ENCODE results near the gene AGPS. TPM values are rescaled to one million over a fixed set of nuclear protein-coding genes. Genes with fewer than 3 reads are reported as not detected.
"Not testable (repeated sequence)": the region's sequence is repeated elsewhere in the genome, so short reads cannot be mapped to it uniquely, and the experiment has no call there.

AGPS gene
- total and polyA plus RNA-seq, 10 of the 15 experiments (the other 5 are each of a cell fraction or from before 2014, with no cell fraction given), result 7.9 to 54.2 (median 38.7) TPM

DNA sequence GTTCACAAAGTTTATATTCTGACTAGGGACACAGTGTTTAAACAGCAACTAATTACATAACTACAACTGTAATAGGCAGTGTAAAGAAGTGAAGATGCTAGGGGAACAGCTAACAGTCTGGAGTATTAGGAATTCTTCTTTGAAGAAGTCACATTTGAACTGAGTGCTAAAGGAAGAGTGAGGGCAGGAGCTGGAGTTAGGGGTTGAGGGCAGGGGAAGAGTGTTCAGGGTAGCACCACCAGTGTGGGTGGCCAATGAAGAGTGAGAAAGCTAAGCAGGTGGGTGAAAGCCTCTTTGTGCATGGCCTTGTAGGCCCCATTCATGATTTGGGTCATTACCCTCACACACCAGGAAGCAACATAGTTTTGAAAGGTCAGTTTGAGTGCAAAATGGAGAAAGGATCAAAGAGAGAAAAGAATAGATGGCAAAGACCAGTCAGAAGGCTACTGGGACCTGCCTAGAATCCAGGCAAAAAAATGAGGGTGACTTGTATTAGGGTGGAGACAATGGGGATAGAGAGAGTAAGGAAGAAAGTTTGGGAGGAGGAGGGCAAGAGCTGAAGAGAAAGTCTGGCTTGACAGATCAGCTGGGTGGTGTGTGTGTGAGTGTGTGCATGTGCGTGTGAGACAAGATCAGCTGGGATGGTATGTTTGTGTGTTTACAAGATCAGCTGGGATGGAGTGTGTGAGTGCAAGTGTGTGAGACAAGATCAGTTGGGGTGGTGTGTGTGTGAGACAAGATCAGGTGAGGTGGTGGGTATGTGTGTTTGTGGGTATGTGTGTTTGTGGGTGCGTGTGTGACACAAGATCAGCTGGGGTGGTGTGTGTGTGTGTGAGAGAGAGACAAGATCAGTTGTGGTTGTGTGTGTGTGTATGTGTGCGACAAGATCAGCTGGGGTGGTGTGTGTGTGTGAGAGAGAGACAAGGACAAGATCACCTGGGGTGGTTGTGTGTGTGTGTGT is 43.6 kb upstream of the AGPS start:
- no peak overlapping the region for H3K27ac ChIP-seq (ENCODE audit: control insufficient read depth, insufficient read depth)
- intact Hi-C loops (cut with micrococcal nuclease; ENCODE audit: unreplicated experiment), result no loop called here
- in situ Hi-C loops (cut with MboI), result loop anchor here (25.0 kb wide), 1 partner anchor 1212 kb away; the partner anchor contains the start of gene HOXD8
- no peaks in the 10 kb centered on the region for H3K79me2 ChIP-seq (ENCODE audit: control insufficient read depth, insufficient read depth, low read length)
- ChIA-PET RAD21 (ENCODE audit: unreplicated experiment) (no interaction called here), CTCF (interaction anchor here (0.6 to 6.5 kb wide), 5 partner anchors 13 to 374 kb away, joined by 3 to 34 read pairs (median 4); no protein-coding TSS in a partner anchor), SMC1A (ENCODE audit: uncharacterized antibody, unreplicated experiment) (interaction anchor here (0.7 to 2.5 kb wide), 4 partner anchors 14 to 435 kb away, joined by 3 to 6 read pairs (median 4); no protein-coding TSS in a partner anchor), POLR2A (interaction anchor here (0.7 to 1.3 kb wide), 3 partner anchors 46 to 193 kb away, joined by 3 read pairs; no protein-coding TSS in a partner anchor)
- H3K36me3 ChIP-seq (ENCODE audit: control insufficient read depth in 2 of 2, insufficient read depth in 2 of 2, low read length in 1 of 2), result no peaks in the 10 kb centered on the region
- no peak for FAIRE-seq
- 98% methylated on average over 3 of the region's 3 CpGs for WGBS (ENCODE audit: insufficient coverage, insufficient replicate concordance, low lambda C conversion rate, missing lambda C conversion rate)
- H3K9ac ChIP-seq (ENCODE audit: control insufficient read depth, insufficient read depth, low read length), result no peak overlapping the region
- TF ChIP-seq, protein P1, sequence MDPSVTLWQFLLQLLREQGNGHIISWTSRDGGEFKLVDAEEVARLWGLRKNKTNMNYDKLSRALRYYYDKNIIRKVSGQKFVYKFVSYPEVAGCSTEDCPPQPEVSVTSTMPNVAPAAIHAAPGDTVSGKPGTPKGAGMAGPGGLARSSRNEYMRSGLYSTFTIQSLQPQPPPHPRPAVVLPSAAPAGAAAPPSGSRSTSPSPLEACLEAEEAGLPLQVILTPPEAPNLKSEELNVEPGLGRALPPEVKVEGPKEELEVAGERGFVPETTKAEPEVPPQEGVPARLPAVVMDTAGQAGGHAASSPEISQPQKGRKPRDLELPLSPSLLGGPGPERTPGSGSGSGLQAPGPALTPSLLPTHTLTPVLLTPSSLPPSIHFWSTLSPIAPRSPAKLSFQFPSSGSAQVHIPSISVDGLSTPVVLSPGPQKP (IDR thresholded peaks at IDR 0.05; ENCODE audit: low read depth, low read length), result no peak
- TF ChIP-seq FOXM1 (IDR thresholded peaks at IDR 0.05; ENCODE audit: low read depth, low read length) (no peak), PAX8 (IDR thresholded peaks at IDR 0.05) (no peak), POU2F2 (IDR thresholded peaks at IDR 0.05; ENCODE audit: borderline replicate concordance, low read depth, low read length) (no peak), HDGF (IDR thresholded peaks at IDR 0.05) (peak; percentile 80; the same call in 1 of the 2 replicates), NBN (IDR thresholded peaks at IDR 0.05) (peak; percentile 38; the same call in 1 of the 2 replicates), NFIC (IDR thresholded peaks at IDR 0.05; ENCODE audit: low read depth, low read length) (0 out of 2 replicates have a peak, but pooled peaks have one; percentile 35)
- H3K4me1 ChIP-seq (ENCODE audit: control insufficient read depth, insufficient read depth, low read length), result peaks cover 9% of the 10 kb centered on the region
- no peak overlapping the region for H3K4me2 ChIP-seq (ENCODE audit: control insufficient read depth, insufficient read depth)
- H2AFZ ChIP-seq (ENCODE audit: control insufficient read depth, low read depth, low read length), result no peak overlapping the region
- BruUV-seq (replicated peaks), result no TSS peak
- no peaks in the 10 kb centered on the region for H3K9me3 ChIP-seq (replicated peaks; ENCODE audit: control insufficient read depth, insufficient read depth, low read length)
- no peaks in the 10 kb centered on the region for H4K20me1 ChIP-seq (ENCODE audit: control insufficient read depth, insufficient read depth)
- no peak overlapping the region for H3K4me3 ChIP-seq
- peak; percentile 41 for ATAC-seq
- no peak for DNase-seq (ENCODE audit: low read depth, low spot score)
- no peaks in the 10 kb centered on the region for H3K27me3 ChIP-seq (replicated peaks in 1 of 2; ENCODE audit: control insufficient read depth in 2 of 2, insufficient read depth in 2 of 2, low read length in 1 of 2)

DNA sequence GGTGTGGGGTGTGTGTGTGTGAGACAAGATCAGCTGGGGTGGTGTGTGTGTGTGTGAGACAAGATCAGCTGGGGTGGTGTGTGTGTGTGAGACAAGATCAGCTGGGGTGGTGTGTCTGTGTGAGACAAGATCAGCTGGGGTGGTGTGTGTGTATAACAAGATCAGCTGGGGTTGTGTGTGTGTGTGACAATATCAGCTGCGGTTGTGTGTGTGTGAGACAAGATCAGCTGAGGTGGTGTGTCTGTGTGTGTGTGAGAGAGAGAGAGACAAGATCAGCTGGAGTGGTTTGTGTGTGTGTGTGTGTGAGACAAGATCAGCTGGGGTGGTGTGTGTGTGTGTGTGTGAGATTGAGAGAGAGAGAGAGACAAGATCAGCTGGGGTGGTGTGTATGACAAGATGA is 41.9 kb upstream of the AGPS start:
- BruUV-seq (replicated peaks); in situ Hi-C loops (cut with MboI); H4K20me1 ChIP-seq (ENCODE audit: control insufficient read depth, insufficient read depth); H3K27ac ChIP-seq (ENCODE audit: control insufficient read depth, insufficient read depth); POLR2A ChIA-PET; H2AFZ ChIP-seq (ENCODE audit: control insufficient read depth, low read depth, low read length); H3K4me3 ChIP-seq; H3K9me3 ChIP-seq (replicated peaks; ENCODE audit: control insufficient read depth, insufficient read depth, low read length); ATAC-seq; DNase-seq (ENCODE audit: low read depth, low spot score); H3K27me3 ChIP-seq (replicated peaks in 1 of 2; ENCODE audit: control insufficient read depth in 2 of 2, insufficient read depth in 2 of 2, low read length in 1 of 2); FAIRE-seq; H3K79me2 ChIP-seq (ENCODE audit: control insufficient read depth, insufficient read depth, low read length); H3K9ac ChIP-seq (ENCODE audit: control insufficient read depth, insufficient read depth, low read length); H3K4me1 ChIP-seq (ENCODE audit: control insufficient read depth, insufficient read depth, low read length); intact Hi-C loops (cut with micrococcal nuclease; ENCODE audit: unreplicated experiment); H3K4me2 ChIP-seq (ENCODE audit: control insufficient read depth, insufficient read depth); H3K36me3 ChIP-seq (ENCODE audit: control insufficient read depth in 2 of 2, insufficient read depth in 2 of 2, low read length in 1 of 2): not testable (repeated sequence)
- SMC1A ChIA-PET (ENCODE audit: uncharacterized antibody, unreplicated experiment), result interaction anchor here (0.9 to 2.5 kb wide), 2 partner anchors 9 to 65 kb away, joined by 3 to 6 read pairs; no protein-coding TSS in a partner anchor
- WGBS (ENCODE audit: insufficient coverage, insufficient replicate concordance, low lambda C conversion rate, missing lambda C conversion rate), result 100% methylated on average over 1 of the region's 1 CpG
- CTCF ChIA-PET, result interaction anchor here (0.8 to 1.5 kb wide), 4 partner anchors 10 to 15 kb away, joined by 3 read pairs; no protein-coding TSS in a partner anchor
- RAD21 ChIA-PET (ENCODE audit: unreplicated experiment), result interaction anchor here (1.0 to 2.5 kb wide), 2 partner anchors 14 to 65 kb away, joined by 3 to 6 read pairs; no protein-coding TSS in a partner anchor

DNA sequence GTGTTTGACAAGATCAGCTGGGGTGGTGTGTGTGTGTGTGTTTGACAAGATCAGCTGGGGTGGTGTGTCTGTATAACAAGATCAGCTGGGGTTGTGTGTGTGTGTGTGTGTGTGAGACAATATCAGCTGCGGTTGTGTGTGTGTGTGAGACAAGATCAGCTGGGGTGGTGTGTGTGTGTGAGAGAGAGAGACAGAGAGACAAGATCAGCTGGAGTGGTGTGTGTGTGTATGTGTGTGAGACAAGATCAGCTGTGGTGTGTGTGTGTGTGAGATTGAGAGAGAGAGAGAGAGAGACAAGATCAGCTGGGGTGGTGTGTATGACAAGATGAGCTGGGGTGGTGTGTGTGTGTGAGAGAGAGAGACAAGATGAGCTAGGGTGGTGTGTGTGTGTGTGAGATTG is 41.5 kb upstream of the AGPS start:
- ATAC-seq; H3K4me3 ChIP-seq; H2AFZ ChIP-seq (ENCODE audit: control insufficient read depth, low read depth, low read length); FAIRE-seq; H3K9ac ChIP-seq (ENCODE audit: control insufficient read depth, insufficient read depth, low read length); in situ Hi-C loops (cut with MboI); H3K79me2 ChIP-seq (ENCODE audit: control insufficient read depth, insufficient read depth, low read length); POLR2A ChIA-PET; H3K4me2 ChIP-seq (ENCODE audit: control insufficient read depth, insufficient read depth); H3K9me3 ChIP-seq (replicated peaks; ENCODE audit: control insufficient read depth, insufficient read depth, low read length); BruUV-seq (replicated peaks); H3K36me3 ChIP-seq (ENCODE audit: control insufficient read depth in 2 of 2, insufficient read depth in 2 of 2, low read length in 1 of 2); intact Hi-C loops (cut with micrococcal nuclease; ENCODE audit: unreplicated experiment); H3K27ac ChIP-seq (ENCODE audit: control insufficient read depth, insufficient read depth); DNase-seq (ENCODE audit: low read depth, low spot score); H4K20me1 ChIP-seq (ENCODE audit: control insufficient read depth, insufficient read depth); H3K27me3 ChIP-seq (replicated peaks in 1 of 2; ENCODE audit: control insufficient read depth in 2 of 2, insufficient read depth in 2 of 2, low read length in 1 of 2); H3K4me1 ChIP-seq (ENCODE audit: control insufficient read depth, insufficient read depth, low read length): not testable (repeated sequence)
- ChIA-PET SMC1A (ENCODE audit: uncharacterized antibody, unreplicated experiment) (interaction anchor here (0.9 kb wide), 1 partner anchor 10 kb away, joined by 3 read pairs; no protein-coding TSS in a partner anchor), RAD21 (ENCODE audit: unreplicated experiment) (interaction anchor here (1.0 to 2.5 kb wide), 2 partner anchors 15 to 64 kb away, joined by 3 to 6 read pairs; no protein-coding TSS in a partner anchor), CTCF (interaction anchor here (0.9 to 1.5 kb wide), 4 partner anchors 13 to 374 kb away, joined by 3 read pairs; no protein-coding TSS in a partner anchor)
- WGBS (ENCODE audit: insufficient coverage, insufficient replicate concordance, low lambda C conversion rate, missing lambda C conversion rate), result 100% methylated on average over 1 of the region's 1 CpG
